ENCODE measurements around the gene HACD2. TPM values are rescaled to one million over a fixed set of nuclear protein-coding genes. Genes with fewer than 3 reads are reported as not detected.

The HACD2 gene
- total RNA-seq, 1 experiment from 2014 or later, result 27.4 TPM

GRCh38 chr3:123459862-123460261 is 125.0 kb downstream of the HACD2 start:
- H3K4me1 ChIP-seq (ENCODE audit: insufficient read depth, low read length), result peaks cover 12% of the 10 kb centered on the region
- no peaks in the 10 kb centered on the region for H4K20me1 ChIP-seq (ENCODE audit: control insufficient read depth, insufficient read depth, insufficient read length)
- no peak overlapping the region for H2BK120ac ChIP-seq (ENCODE audit: low read depth, low read length, poor library complexity, severe bottlenecking)
- no CpG with 5 or more reads among the region's 8 CpGs for WGBS (ENCODE audit: extremely low coverage, insufficient read length, low lambda C conversion rate)
- no peak overlapping the region for H4K91ac ChIP-seq (ENCODE audit: insufficient read length, low read depth, low read length)
- H4K8ac ChIP-seq (replicated peaks; ENCODE audit: insufficient read length, low read depth, low read length), result no peak overlapping the region
- Mint-ChIP-seq H3K4me1 (peaks cover 26 to 32% of the 10 kb centered on the region in 2 experiments), H3K4me3 (no peak overlapping the region), H3K27me3 (ENCODE audit: low read depth) (peaks cover 7% of the 10 kb centered on the region), H3K27ac (no peak overlapping the region), H3K36me3 (ENCODE audit: insufficient read depth in 1 of 3, low read depth in 3 of 3) (no peaks in the 10 kb centered on the region; a peak in 1 of 7 replicates), H3K9me3 (no peaks in the 10 kb centered on the region; a peak in 1 of 5 replicates)
- H3K23me2 ChIP-seq (ENCODE audit: insufficient read length, low read depth, low read length, poor library complexity, severe bottlenecking), result no peaks in the 10 kb centered on the region
- no peak overlapping the region for H3T11ph ChIP-seq (ENCODE audit: low read length)
- H3K23ac ChIP-seq (ENCODE audit: insufficient read length, low read depth, low read length), result no peak overlapping the region
- no peak overlapping the region for H2BK15ac ChIP-seq (ENCODE audit: low read depth, low read length)
- H3K79me1 ChIP-seq (ENCODE audit: insufficient read depth, low read depth, low read length, poor library complexity, severe bottlenecking), result no peaks in the 10 kb centered on the region
- H4K5ac ChIP-seq (ENCODE audit: insufficient read length, low read depth, low read length), result no peak overlapping the region
- H3K4me2 ChIP-seq (ENCODE audit: insufficient read depth, insufficient read length, low read length), result no peak overlapping the region
- no peak overlapping the region for H2AFZ ChIP-seq (ENCODE audit: low read length)
- no peak overlapping the region for H2AK5ac ChIP-seq (ENCODE audit: insufficient read length, low read length)
- no peak for DNase-seq
- H2BK12ac ChIP-seq (ENCODE audit: insufficient read length, low read depth, low read length), result no peak overlapping the region
- no peak overlapping the region for H2BK20ac ChIP-seq (ENCODE audit: low read depth, low read length, poor library complexity, severe bottlenecking)
- TF ChIP-seq CTCF (conservative IDR thresholded peaks at IDR 0.05), result no peak
- H3K14ac ChIP-seq (ENCODE audit: insufficient read depth, low read length), result no peak overlapping the region
- H3K18ac ChIP-seq (ENCODE audit: insufficient read length, low read depth, low read length), result no peak overlapping the region
- no peak overlapping the region for H3K9ac ChIP-seq (ENCODE audit: extremely low read depth, insufficient read length, low read length)
- H3K9me3 ChIP-seq (ENCODE audit: control insufficient read depth, low read depth, low read length), result no peaks in the 10 kb centered on the region
- H3K27me3 ChIP-seq (ENCODE audit: insufficient read depth, low read length), result no peaks in the 10 kb centered on the region
- H3K4ac ChIP-seq (ENCODE audit: low read depth, low read length), result no peak overlapping the region
- no peak overlapping the region for H3K27ac ChIP-seq (ENCODE audit: insufficient read length, low read depth, low read length)
- no peak overlapping the region for H2BK5ac ChIP-seq (ENCODE audit: insufficient read length, low read length)
- no peaks in the 10 kb centered on the region for H3K79me2 ChIP-seq (ENCODE audit: insufficient read depth, low read length)
- no peak overlapping the region for H3K56ac ChIP-seq (ENCODE audit: insufficient read length, low read depth, low read length)

Data from H9 (cell line).